Measurements from ENCODE around the gene ITGB2. TPM values are rescaled to one million over a fixed set of nuclear protein-coding genes. Genes with fewer than 3 reads are reported as not detected.

ITGB2 gene
- polyA plus RNA-seq, 1 of the 3 experiments (the other 2 are of a cell fraction): 0.77 TPM

GRCh38 chr21:44949779-44950198 is 29.1 kb upstream of the ITGB2 start:
- Histone ChIP-seq H3K9me2 (no peaks in the 10 kb centered on the region), H3K9ac (no peak overlapping the region), H3F3A (replicated peaks; ENCODE audit: insufficient read depth) (no peaks in the 10 kb centered on the region), H2AFZ (ENCODE audit: low read depth) (no peak overlapping the region), H3K9me3 (no peaks in the 10 kb centered on the region), H3K36me3 (replicated peaks in 1 of 2; ENCODE audit: control insufficient read depth in 1 of 2, insufficient read depth in 2 of 2, low read length in 1 of 2) (peaks cover 4 to 41% of the 10 kb centered on the region in 2 experiments), H3K4me1 (ENCODE audit: control insufficient read depth in 1 of 2, insufficient read depth in 2 of 2, low read depth in 1 of 2, low read length in 1 of 2) (peaks cover 0 to 2% of the 10 kb centered on the region in 2 experiments; a peak in 1 of 4 replicates), H4K20me1 (ENCODE audit: insufficient read depth) (peaks cover 33% of the 10 kb centered on the region), H3K4me3 (ENCODE audit: low read depth in 2 of 2, low read length in 1 of 2) (peak overlapping the region in 1 of 2 experiments; percentile 33; a peak in 1 of 4 replicates), H3K27ac (ENCODE audit: low read depth in 2 of 2, low read length in 1 of 2) (no peak overlapping the region), H3K4me2 (no peak overlapping the region), H3K27me3 (ENCODE audit: insufficient read depth) (no peaks in the 10 kb centered on the region), H3K79me2 (ENCODE audit: insufficient read depth) (peaks cover 53% of the 10 kb centered on the region; the same call in 1 of the 2 replicates)
- TF ChIP-seq, protein P1, sequence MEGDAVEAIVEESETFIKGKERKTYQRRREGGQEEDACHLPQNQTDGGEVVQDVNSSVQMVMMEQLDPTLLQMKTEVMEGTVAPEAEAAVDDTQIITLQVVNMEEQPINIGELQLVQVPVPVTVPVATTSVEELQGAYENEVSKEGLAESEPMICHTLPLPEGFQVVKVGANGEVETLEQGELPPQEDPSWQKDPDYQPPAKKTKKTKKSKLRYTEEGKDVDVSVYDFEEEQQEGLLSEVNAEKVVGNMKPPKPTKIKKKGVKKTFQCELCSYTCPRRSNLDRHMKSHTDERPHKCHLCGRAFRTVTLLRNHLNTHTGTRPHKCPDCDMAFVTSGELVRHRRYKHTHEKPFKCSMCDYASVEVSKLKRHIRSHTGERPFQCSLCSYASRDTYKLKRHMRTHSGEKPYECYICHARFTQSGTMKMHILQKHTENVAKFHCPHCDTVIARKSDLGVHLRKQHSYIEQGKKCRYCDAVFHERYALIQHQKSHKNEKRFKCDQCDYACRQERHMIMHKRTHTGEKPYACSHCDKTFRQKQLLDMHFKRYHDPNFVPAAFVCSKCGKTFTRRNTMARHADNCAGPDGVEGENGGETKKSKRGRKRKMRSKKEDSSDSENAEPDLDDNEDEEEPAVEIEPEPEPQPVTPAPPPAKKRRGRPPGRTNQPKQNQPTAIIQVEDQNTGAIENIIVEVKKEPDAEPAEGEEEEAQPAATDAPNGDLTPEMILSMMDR (IDR thresholded peaks at IDR 0.05): peak; percentile 93
- TF ChIP-seq SMC3 (IDR thresholded peaks at IDR 0.05; ENCODE audit: low read depth, low read length) (peak; percentile 95), USF1 (IDR thresholded peaks at IDR 0.05; ENCODE audit: borderline replicate concordance, low read depth) (no peak), RAD21 (IDR thresholded peaks at IDR 0.05; ENCODE audit: low read length) (peak; percentile 91), USF2 (IDR thresholded peaks at IDR 0.05; ENCODE audit: borderline replicate concordance, low read depth, low read length) (no peak), RCOR1 (IDR thresholded peaks at IDR 0.05; ENCODE audit: low read length) (no peak)
- ChIA-PET CTCF (interaction anchor here (0.6 to 16.8 kb wide), 42 partner anchors 8 to 490 kb away, joined by 3 to 357 read pairs (median 5); partner anchors contain the start of genes SLX9 and UBE2G2), POLR2A (no interaction called here)
- 37% methylated on average over 5 of the region's 10 CpGs for WGBS (ENCODE audit: low lambda C conversion rate)
- peak; percentile 95 for DNase-seq

DNA sequence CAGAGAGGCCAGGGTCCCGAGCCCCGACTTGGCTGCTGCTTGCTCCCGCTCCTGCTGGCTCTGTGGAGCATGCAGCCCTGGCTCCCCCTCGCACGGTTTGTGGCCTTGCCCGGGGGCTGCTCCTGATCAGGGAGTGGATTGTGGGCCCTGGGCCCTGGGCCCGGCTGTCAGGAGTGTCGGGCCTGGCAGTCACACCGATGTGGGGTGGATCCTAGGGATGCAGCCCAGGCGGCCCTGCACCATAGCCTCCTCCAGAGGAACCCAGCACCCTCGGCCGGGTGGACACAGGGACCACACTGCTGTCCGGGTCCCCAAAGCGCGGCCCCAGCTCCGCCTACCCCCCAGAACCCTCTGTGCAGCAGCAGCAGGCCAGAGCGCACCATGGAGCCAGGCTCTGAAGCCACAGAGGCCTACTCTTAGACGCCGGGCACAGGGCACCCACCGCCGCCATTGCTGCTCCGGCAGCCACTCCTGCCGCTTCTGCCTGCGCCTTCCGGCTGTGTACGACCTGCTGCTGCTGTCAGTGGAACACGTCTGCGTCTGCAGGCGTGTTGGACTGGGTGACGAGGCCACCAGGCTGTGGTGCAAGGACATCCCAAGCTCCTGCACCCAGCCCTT is 28.6 kb upstream of the ITGB2 start:
- H3K9me2 ChIP-seq: no peaks in the 10 kb centered on the region
- H3K27me3 ChIP-seq (ENCODE audit: insufficient read depth): no peaks in the 10 kb centered on the region
- no peaks in the 10 kb centered on the region for H3F3A ChIP-seq (replicated peaks; ENCODE audit: insufficient read depth)
- 73% methylated on average over 11 of the region's 30 CpGs for WGBS (ENCODE audit: low lambda C conversion rate)
- H3K79me2 ChIP-seq (ENCODE audit: insufficient read depth): peaks cover 57% of the 10 kb centered on the region; the same call in 1 of the 2 replicates
- H3K36me3 ChIP-seq (replicated peaks in 1 of 2; ENCODE audit: control insufficient read depth in 1 of 2, insufficient read depth in 2 of 2, low read length in 1 of 2): peaks cover 4 to 42% of the 10 kb centered on the region in 2 experiments
- H3K4me2 ChIP-seq: no peak overlapping the region
- H3K4me3 ChIP-seq (ENCODE audit: low read depth in 2 of 2, low read length in 1 of 2): peak overlapping the region in 1 of 2 experiments; percentile 33; a peak in 1 of 4 replicates
- ChIA-PET POLR2A (no interaction called here), CTCF (interaction anchor here (0.6 to 16.8 kb wide), 34 partner anchors 9 to 1023 kb away, joined by 3 to 357 read pairs (median 6); partner anchors contain the start of genes SLX9 and UBE2G2)
- peaks cover 0 to 2% of the 10 kb centered on the region in 2 experiments; a peak in 1 of 4 replicates for H3K4me1 ChIP-seq (ENCODE audit: control insufficient read depth in 1 of 2, insufficient read depth in 2 of 2, low read depth in 1 of 2, low read length in 1 of 2)
- H3K27ac ChIP-seq (ENCODE audit: low read depth in 2 of 2, low read length in 1 of 2): no peak overlapping the region
- no peaks in the 10 kb centered on the region for H3K9me3 ChIP-seq
- no peak for DNase-seq
- no peak overlapping the region for H3K9ac ChIP-seq
- H2AFZ ChIP-seq (ENCODE audit: low read depth): no peak overlapping the region
- H4K20me1 ChIP-seq (ENCODE audit: insufficient read depth): peaks cover 33% of the 10 kb centered on the region
- TF ChIP-seq FOXM1 (IDR thresholded peaks at IDR 0.05; ENCODE audit: low read depth) (no peak), RCOR1 (IDR thresholded peaks at IDR 0.05; ENCODE audit: low read length) (no peak), TCF12 (IDR thresholded peaks at IDR 0.05) (no peak), ELF1 (IDR thresholded peaks at IDR 0.05) (no peak), CHD2 (IDR thresholded peaks at IDR 0.05; ENCODE audit: low read length, partially characterized antibody) (no peak), USF1 (IDR thresholded peaks at IDR 0.05; ENCODE audit: borderline replicate concordance, low read depth) (no peak), SIN3A (IDR thresholded peaks at IDR 0.05; ENCODE audit: borderline replicate concordance, low read depth, low read length) (no peak), MXI1 (IDR thresholded peaks at IDR 0.05; ENCODE audit: low read depth, low read length) (no peak), POLR2AphosphoS5 (IDR thresholded peaks at IDR 0.05; ENCODE audit: low read depth, low read length) (no peak), EP300 (IDR thresholded peaks at IDR 0.05; ENCODE audit: borderline replicate concordance in 1 of 2, low read depth in 1 of 2, low read length in 1 of 2) (no peak), REST (IDR thresholded peaks at IDR 0.05; ENCODE audit: low read depth, low read length) (no peak), MAX (IDR thresholded peaks at IDR 0.05; ENCODE audit: low read depth) (no peak)
